A673 (cell line): ENCODE data around the gene TMEM258. TPM values are rescaled to one million over a fixed set of nuclear protein-coding genes. Genes with fewer than 3 reads are reported as not detected.

Experiments
- BruUV-seq: library from RNA; stranded (reverse); fragments of 400-500 nt; replicated peaks from 2 replicates; lab custom pipeline; 2021; lab: Mats Ljungman, UMichigan
- CTCF ChIA-PET: fragments of 300-600 bp; sonication (Branson Sonifier 250); formaldehyde crosslinking; loops from one replicate; lab custom pipeline; 2022; ENCODE audit warnings: antibody characterized with exemption; lab: Charles Lee
- POLR2A ChIA-PET: fragments of 300-600 bp; sonication (Branson Sonifier 250); formaldehyde crosslinking; loops from one replicate; lab custom pipeline; 2022; ENCODE audit warnings: antibody characterized with exemption; ENCODE audit not compliant: low non-redundant PET; lab: Charles Lee
- DNase-seq: peaks from one replicate; pipeline ENCODE4 v3.0.0-alpha.2; 2015; ENCODE audit warnings: low spot score
- H3K27ac ChIP-seq: fragments of 200-600 bp; sonication (generic); 2 replicates; pipeline ENCODE4 v1.5.1; 2016; ENCODE audit warnings: mixed run types, low read depth, mild to moderate bottlenecking, mixed read lengths, antibody characterized with exemption, low read length; ENCODE audit not compliant: poor library complexity, severe bottlenecking
- H3K27me3 ChIP-seq: fragments of 200-600 bp; sonication (generic); replicated peaks from 2 replicates; pipeline ENCODE4 v1.6.1; 2017; ENCODE audit warnings: mixed run types, low read depth, mild to moderate bottlenecking, mixed read lengths, antibody characterized with exemption, low read length; ENCODE audit not compliant: insufficient read depth, poor library complexity
- H3K36me3 ChIP-seq: fragments of 200-600 bp; sonication (generic); 2 replicates; pipeline ENCODE4 v1.6.1; 2016; ENCODE audit warnings: mixed run types, mild to moderate bottlenecking, mixed read lengths, antibody characterized with exemption, low read length; ENCODE audit not compliant: insufficient read depth, poor library complexity, severe bottlenecking
- H3K4me1 ChIP-seq: fragments of 200-600 bp; sonication (generic); 2 replicates; pipeline ENCODE4 v1.6.1; 2017; ENCODE audit warnings: mixed run types, mild to moderate bottlenecking, mixed read lengths, antibody characterized with exemption, low read length; ENCODE audit not compliant: insufficient read depth, poor library complexity, severe bottlenecking
- H3K4me3 ChIP-seq: fragments of 200-600 bp; sonication (generic); 2 replicates; pipeline ENCODE4 v1.5.1; 2016; ENCODE audit warnings: low read depth, mixed run types, mild to moderate bottlenecking, mixed read lengths, low read length; ENCODE audit not compliant: poor library complexity, severe bottlenecking
- H3K9me3 ChIP-seq: fragments of 200-600 bp; sonication (generic); 2 replicates; pipeline ENCODE4 v1.6.1; 2016; ENCODE audit warnings: mixed run types, low read depth, mild to moderate bottlenecking, mixed read lengths, antibody characterized with exemption, low read length; ENCODE audit not compliant: poor library complexity, severe bottlenecking
- CTCF ChIP-seq: fragments of 300-800, 200-600 bp; sonication (generic); conservative IDR thresholded peaks from 2 replicates; pipeline ENCODE4 v1.5.1; 2017; ENCODE audit warnings: low read depth, mild to moderate bottlenecking, antibody characterized with exemption, low read length, moderate library complexity, mixed read lengths
- EZH2 ChIP-seq: fragments of 200-600 bp; sonication (generic); IDR thresholded peaks from 2 replicates; pipeline ENCODE4 v1.6.1; 2017; ENCODE audit warnings: borderline replicate concordance, low read depth, mild to moderate bottlenecking, mixed read lengths, antibody characterized with exemption, low read length; ENCODE audit not compliant: poor library complexity, severe bottlenecking
- intact Hi-C: fragments of 100-400 bp; cut with micrococcal nuclease; formaldehyde crosslinking; loops from one replicate; pipeline ENCODE4 v1.10.0; 2022; ENCODE audit not compliant: unreplicated experiment
- total RNA-seq: library from RNA; stranded (reverse); gene quantifications from 2 replicates; pipeline ENCODE4 v1.2.3, GENCODE V29; 2021

The TMEM258 gene
- total RNA-seq, 1 experiment from 2014 or later: 138 TPM

- Histone ChIP-seq H3K4me3 (no peak overlapping the region), H3K9me3 (no peaks in the 10 kb centered on the region), H3K27ac (no peak overlapping the region), H3K27me3 (no peaks in the 10 kb centered on the region), H3K4me1 (no peaks in the 10 kb centered on the region), H3K36me3 (peaks cover 34% of the 10 kb centered on the region)
- TF ChIP-seq EZH2 (no peak), CTCF (no peak)
- DNase-seq: no peak
- no TSS peak for BruUV-seq
- POLR2A ChIA-PET: no interaction called here
- intact Hi-C loops: no loop called here
- CTCF ChIA-PET: no interaction called here
Observed at GRCh38 chr11:61782841-61783240, 9.6 kb downstream of the TMEM258 start.

DNA sequence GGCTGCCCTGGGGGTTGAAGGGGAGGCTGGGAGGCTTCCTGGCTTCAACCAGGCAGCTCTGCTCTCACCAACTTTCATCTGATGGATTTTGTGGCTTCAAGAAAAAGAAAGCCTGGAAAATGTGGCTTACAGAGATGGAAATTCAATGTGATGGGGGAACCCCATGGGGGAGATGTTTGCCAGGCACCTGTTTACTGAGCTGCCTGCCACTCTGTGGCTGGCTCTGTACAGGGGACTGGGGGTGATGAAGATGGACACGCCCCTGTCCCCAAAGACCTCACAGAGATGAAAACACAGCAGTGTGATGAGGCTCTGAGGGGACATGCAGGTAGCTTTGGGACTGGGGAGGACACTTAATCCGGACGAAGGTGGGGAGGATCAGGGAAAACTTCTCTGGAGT, 10.1 kb downstream of the TMEM258 start:
- Histone ChIP-seq H3K9me3 (no peaks in the 10 kb centered on the region), H3K27me3 (no peaks in the 10 kb centered on the region), H3K27ac (no peak overlapping the region), H3K4me3 (no peak overlapping the region), H3K36me3 (peaks cover 28% of the 10 kb centered on the region), H3K4me1 (peaks cover under 1% of the 10 kb centered on the region)
- POLR2A ChIA-PET: no interaction called here
- intact Hi-C loops: no loop called here
- CTCF ChIA-PET: no interaction called here
- no TSS peak for BruUV-seq
- TF ChIP-seq EZH2 (no peak), CTCF (no peak)
- DNase-seq: no peak

- no peak for DNase-seq
- ChIA-PET POLR2A (interaction anchor here (0.6 kb wide), 1 partner anchor 679 kb away, joined by 7 read pairs; no protein-coding TSS in a partner anchor), CTCF (no interaction called here)
- TF ChIP-seq CTCF: no peak
- TF ChIP-seq EZH2: no peak
- peaks cover 21% of the 10 kb centered on the region for H3K36me3 ChIP-seq
- H3K4me3 ChIP-seq: no peak overlapping the region
- no TSS peak for BruUV-seq
- peaks cover 8% of the 10 kb centered on the region for H3K4me1 ChIP-seq
- no peak overlapping the region for H3K27ac ChIP-seq
- no peaks in the 10 kb centered on the region for H3K9me3 ChIP-seq
- intact Hi-C loops: no loop called here
- no peaks in the 10 kb centered on the region for H3K27me3 ChIP-seq
Observed at GRCh38 chr11:61781585-61781984, 10.8 kb downstream of the TMEM258 start.
